H1 (cell line): ENCODE results near the gene MEGF11. TPM values are rescaled to one million over a fixed set of nuclear protein-coding genes. Genes with fewer than 3 reads are reported as not detected.

Experiments used
- CTCF ChIA-PET: fragments of 300-600 bp; sonication (Branson Sonifier 250); formaldehyde crosslinking; loops from one replicate; lab custom pipeline; 2021; ENCODE audit not compliant: partially characterized antibody; lab: Charles Lee
- POLR2A ChIA-PET: fragments of 300-600 bp; sonication (Branson Sonifier 250); formaldehyde crosslinking; loops from one replicate; lab custom pipeline; 2021; ENCODE audit warnings: inconsistent platforms; ENCODE audit not compliant: partially characterized antibody; lab: Charles Lee
- DNase-seq, 2 experiments: peaks; one replicate each; pipeline versions ENCODE4 v3.0.0 to v3.0.0-alpha.2; 2010 to 2022; ENCODE audit warnings: low spot score in 2 of 2, low read depth in 1 of 2, mixed read lengths in 1 of 2
- FAIRE-seq: peaks from 2 replicates; lab custom pipeline; 2011; peaks lifted over from hg19 to GRCh38; lab: Jason Lieb, UNC
- H2AFZ ChIP-seq: 2 replicates; pipeline ENCODE4 v1.8.1; 2012; ENCODE audit warnings: low read length, inconsistent platforms
- H2AK5ac ChIP-seq: 2 replicates; pipeline ENCODE4 v1.6.1; 2013; ENCODE audit warnings: low read depth, low read length
- H2BK120ac ChIP-seq: replicated peaks from 2 replicates; pipeline ENCODE3; 2013; ENCODE audit warnings: low read depth, low read length, inconsistent platforms
- H2BK12ac ChIP-seq: 2 replicates; pipeline ENCODE4 v1.6.1; 2013; ENCODE audit warnings: low read depth, low read length
- H2BK15ac ChIP-seq: 2 replicates; pipeline ENCODE4 v1.6.1; 2013; ENCODE audit warnings: low read length
- H2BK20ac ChIP-seq: 2 replicates; pipeline ENCODE4 v1.6.1; 2013; ENCODE audit warnings: low read length
- H2BK5ac ChIP-seq: 2 replicates; pipeline ENCODE4 v1.6.1; 2013; ENCODE audit warnings: low read depth, low read length
- H3K14ac ChIP-seq: 2 replicates; pipeline ENCODE4 v1.6.1; 2013; ENCODE audit warnings: inconsistent platforms; ENCODE audit not compliant: insufficient read length
- H3K18ac ChIP-seq: 2 replicates; pipeline ENCODE4 v1.6.1; 2013; ENCODE audit warnings: low read length; ENCODE audit errors: extremely low read depth
- H3K23ac ChIP-seq: 2 replicates; pipeline ENCODE4 v1.6.1; 2013; ENCODE audit warnings: inconsistent platforms; ENCODE audit not compliant: insufficient read length
- H3K23me2 ChIP-seq: 2 replicates; pipeline ENCODE4 v1.6.1; 2013; ENCODE audit warnings: low read depth, low read length
- H3K27ac ChIP-seq: 2 replicates; pipeline ENCODE4 v1.6.1; 2011; ENCODE audit warnings: low read depth, low read length, inconsistent platforms
- H3K27me3 ChIP-seq, 4 experiments: replicated peaks in 1 of 4; 1 replicate in 1 of 4; 2 replicates in 3 of 4; pipeline versions ENCODE4 v1.6.1 to v1.8.1; 2011 to 2013; ENCODE audit warnings: low read length in 3 of 4, mild to moderate bottlenecking in 3 of 4, inconsistent platforms in 2 of 4, mixed read lengths in 2 of 4, moderate library complexity in 1 of 4; ENCODE audit not compliant: control insufficient read depth in 3 of 4, insufficient read depth in 3 of 4; ENCODE audit errors: extremely low read depth in 1 of 4
- H3K36me3 ChIP-seq, 4 experiments: 2 replicates each; pipeline versions ENCODE4 v1.6.1 to v1.8.1; 2011 to 2013; ENCODE audit warnings: mild to moderate bottlenecking in 4 of 4, low read length in 3 of 4, moderate library complexity in 2 of 4, control low read depth in 1 of 4, inconsistent platforms in 1 of 4; ENCODE audit not compliant: insufficient read depth in 4 of 4, control insufficient read depth in 2 of 4
- H3K4ac ChIP-seq: replicated peaks from 2 replicates; pipeline ENCODE3; 2013; ENCODE audit warnings: low read length, low read depth, mixed read lengths, inconsistent platforms; ENCODE audit not compliant: insufficient read length
- H3K4me1 ChIP-seq, 4 experiments: replicated peaks in 1 of 4; 1 replicate in 1 of 4; 2 replicates in 3 of 4; pipeline versions ENCODE4 v1.6.1 to v1.8.1; 2011 to 2013; ENCODE audit warnings: low read length in 3 of 4, inconsistent platforms in 2 of 4, mixed read lengths in 1 of 4; ENCODE audit not compliant: insufficient read depth in 4 of 4, control insufficient read depth in 3 of 4
- H3K4me2 ChIP-seq, 2 experiments: 2 replicates each; pipeline versions ENCODE4 v1.6.1 to v1.8.1; 2011 to 2013; ENCODE audit warnings: low read depth in 2 of 2, low read length in 2 of 2, control low read depth in 1 of 2, inconsistent platforms in 1 of 2, mild to moderate bottlenecking in 1 of 2; ENCODE audit not compliant: insufficient read depth in 1 of 2
- H3K4me3 ChIP-seq, 4 experiments: fragments of 200-600, 300-600 bp in 1 of 4; sonication (generic), shearing (Covaris generic), sonication (Bioruptor Twin) in 1 of 4; 2 replicates each; pipeline versions ENCODE4 v1.5.1 to v1.8.1; 2011 to 2016; ENCODE audit warnings: low read length in 4 of 4, low read depth in 3 of 4, control low read depth in 2 of 4, inconsistent platforms in 2 of 4, mild to moderate bottlenecking in 2 of 4, mixed read lengths in 1 of 4, moderate library complexity in 1 of 4; ENCODE audit not compliant: insufficient read depth in 2 of 4; ENCODE audit errors: extremely low read depth in 1 of 4
- H3K56ac ChIP-seq: replicated peaks from 2 replicates; pipeline ENCODE3; 2013; ENCODE audit warnings: low read depth, mild to moderate bottlenecking, mixed read lengths, low read length, inconsistent platforms; ENCODE audit not compliant: insufficient read length
- H3K79me1 ChIP-seq: 2 replicates; pipeline ENCODE4 v1.6.1; 2013; ENCODE audit warnings: low read depth, low read length, control low read depth
- H3K79me2 ChIP-seq, 2 experiments: 2 replicates each; pipeline versions ENCODE4 v1.6.1 to v1.8.1; 2012 to 2013; ENCODE audit warnings: low read length in 2 of 2, mild to moderate bottlenecking in 2 of 2, inconsistent platforms in 1 of 2; ENCODE audit not compliant: insufficient read depth in 2 of 2, control insufficient read depth in 1 of 2
- H3K9ac ChIP-seq, 4 experiments: replicated peaks in 1 of 4; 1 replicate in 1 of 4; 2 replicates in 3 of 4; pipeline versions ENCODE4 v1.6.1 to v1.8.1; 2011 to 2013; ENCODE audit warnings: low read depth in 3 of 4, low read length in 3 of 4, control low read depth in 2 of 4, mild to moderate bottlenecking in 2 of 4, moderate library complexity in 2 of 4, inconsistent platforms in 1 of 4; ENCODE audit errors: extremely low read depth in 1 of 4
- H3K9me3 ChIP-seq, 2 experiments: 2 replicates each; pipeline versions ENCODE4 v1.6.1 to v1.8.1; 2012 to 2013; ENCODE audit warnings: mild to moderate bottlenecking in 2 of 2, moderate library complexity in 2 of 2, control low read depth in 1 of 2, inconsistent platforms in 1 of 2, low read depth in 1 of 2, low read length in 1 of 2, mixed read lengths in 1 of 2; ENCODE audit not compliant: insufficient read depth in 2 of 2
- H4K20me1 ChIP-seq, 2 experiments: replicated peaks in 1 of 2; 2 replicates each; pipeline versions ENCODE3 to v1.8.1; 2011 to 2013; ENCODE audit warnings: inconsistent platforms in 2 of 2, low read length in 2 of 2, mild to moderate bottlenecking in 1 of 2; ENCODE audit not compliant: insufficient read depth in 2 of 2, control insufficient read depth in 1 of 2
- H4K5ac ChIP-seq: 2 replicates; pipeline ENCODE4 v1.6.1; 2013; ENCODE audit warnings: low read length, low read depth, mixed read lengths, inconsistent platforms; ENCODE audit not compliant: insufficient read length
- H4K8ac ChIP-seq: 2 replicates; pipeline ENCODE4 v1.8.0; 2013; ENCODE audit warnings: mild to moderate bottlenecking, moderate library complexity, low read length, inconsistent platforms; ENCODE audit not compliant: insufficient read depth; ENCODE audit errors: extremely low read depth
- H4K91ac ChIP-seq: replicated peaks from 2 replicates; pipeline ENCODE3; 2013; ENCODE audit warnings: low read length, mixed read lengths, inconsistent platforms; ENCODE audit not compliant: insufficient read length
- GABPA ChIP-seq: IDR thresholded peaks from 2 replicates; pipeline ENCODE4 v1.6.1; 2011; ENCODE audit warnings: mild to moderate bottlenecking, low read length, moderate library complexity, borderline replicate concordance; ENCODE audit not compliant: insufficient read depth
- JUND ChIP-seq: IDR thresholded peaks from 2 replicates; pipeline ENCODE4 v1.6.1; 2011; ENCODE audit warnings: mild to moderate bottlenecking, improper control_type of control experiment, low read length
- KDM5A ChIP-seq: fragments of 200-600 bp; IDR thresholded peaks from 2 replicates; pipeline ENCODE4 v1.7.1; 2012; ENCODE audit warnings: mild to moderate bottlenecking, low read length, inconsistent platforms, mixed read lengths
- WGBS, 2 experiments: shearing (Covaris generic) in 1 of 2; methylation state at CpG; one replicate each; pipeline versions ENCODE4 v1.1.6 to v1.1.7; 2013 to 2015; ENCODE audit warnings: low lambda C conversion rate in 2 of 2, mixed read lengths in 2 of 2, inconsistent platforms in 1 of 2, low coverage in 1 of 2, missing lambda C conversion rate in 1 of 2; ENCODE audit not compliant: insufficient replicate concordance in 2 of 2, insufficient coverage in 1 of 2, insufficient read length in 1 of 2; ENCODE audit errors: extremely low coverage in 1 of 2, missing lambda C conversion rate in 1 of 2; 5-methylcytosine and 5-hydroxymethylcytosine counted together
- polyA plus RNA-seq, 7 experiments: library from polyadenylated mRNA; depleted of rRNA in 3 of 7; stranded (reverse) in 5 of 7; unstranded in 2 of 7; fragments of >200 nt in 5 of 7; fragments of 200-250 nt in 2 of 7; gene quantifications; 1 replicate in 5 of 7; 2 replicates in 1 of 7; 4 replicates in 1 of 7; pipeline versions ENCODE4 v1.2.1 to v1.2.3, GENCODE V29; 2011 to 2013; ENCODE audit warnings: missing spikeins in 2 of 7, mixed read lengths in 2 of 7
- total RNA-seq: library from RNA; stranded (reverse); fragmentation: NEBNext Ultra II Directional; extraction: Animal tissue kit (Norgen Biotek cat#: 25700); gene quantifications from 2 replicates; pipeline ENCODE4 v1.2.1, GENCODE V29; 2021

Gene MEGF11
- total and polyA plus RNA-seq, 2 of the 8 experiments (the other 6 are each of a cell fraction or from before 2014, with no cell fraction given): 4.4 to 4.8 TPM

DNA sequence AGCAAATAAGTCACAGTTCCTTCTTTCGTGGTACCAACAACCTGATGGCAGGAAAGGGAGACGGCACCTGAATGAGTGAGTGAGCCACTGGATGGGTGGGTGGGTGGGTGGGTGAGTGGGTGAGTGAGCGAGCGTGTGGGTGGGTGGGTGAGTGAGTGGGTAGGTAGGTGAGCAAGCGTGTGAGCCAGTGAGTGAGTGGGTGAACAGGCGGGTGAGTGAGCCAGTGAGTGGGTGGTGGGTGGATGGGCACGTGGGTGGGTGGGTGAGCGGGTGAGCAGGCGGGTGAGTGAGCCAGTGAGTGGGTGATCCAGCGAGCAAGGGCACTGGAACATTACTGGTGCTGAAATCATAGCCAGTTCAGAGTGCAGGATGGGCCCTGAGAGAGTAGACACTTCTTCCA lies 152.8 kb downstream of the MEGF11 start:
- no peak overlapping the region for H2BK120ac ChIP-seq
- no peak overlapping the region for H4K91ac ChIP-seq
- no peaks in the 10 kb centered on the region for H4K20me1 ChIP-seq
- H3K36me3 ChIP-seq: no peaks in the 10 kb centered on the region
- no peak for TF ChIP-seq KDM5A
- no peak for TF ChIP-seq JUND
- TF ChIP-seq GABPA: no peak
- no peak overlapping the region for H2AK5ac ChIP-seq
- DNase-seq: no peak
- no peaks in the 10 kb centered on the region for H3K27me3 ChIP-seq
- H3K23me2 ChIP-seq: no peaks in the 10 kb centered on the region
- 0 out of 2 replicates have a peak overlapping the region, but pooled peaks have one; percentile 81 for H2BK15ac ChIP-seq
- 83% methylated on average over 2 of the region's 10 CpGs; no CpG with 5 or more reads in 1 of the 2 experiments for WGBS, 2 experiments
- peak overlapping the region; percentile 24; the same call in 1 of the 2 replicates for H3K18ac ChIP-seq
- 0 out of 2 replicates have a peak overlapping the region, but pooled peaks have one; percentile 27 for H2BK12ac ChIP-seq
- H3K4me2 ChIP-seq: no peak overlapping the region
- no peak overlapping the region for H3K23ac ChIP-seq
- no peak overlapping the region for H2BK20ac ChIP-seq
- no peak overlapping the region for H3K4ac ChIP-seq
- H3K79me2 ChIP-seq: no peaks in the 10 kb centered on the region
- no peak overlapping the region for H2AFZ ChIP-seq
- no peak overlapping the region for H3K9ac ChIP-seq
- H3K56ac ChIP-seq: no peak overlapping the region
- H3K27ac ChIP-seq: no peak overlapping the region
- FAIRE-seq: no peak
- H3K4me3 ChIP-seq: no peak overlapping the region
- peaks cover 9 to 19% (median 12%) of the 10 kb centered on the region in 4 experiments for H3K4me1 ChIP-seq
- H2BK5ac ChIP-seq: no peak overlapping the region
- H3K14ac ChIP-seq: no peak overlapping the region
- no peak overlapping the region for H4K5ac ChIP-seq
- ChIA-PET POLR2A (no interaction called here), CTCF (interaction anchor here (0.9 to 1.1 kb wide), 3 partner anchors 16 to 44 kb away, joined by 3 to 5 read pairs (median 3); no protein-coding TSS in a partner anchor)
- H3K9me3 ChIP-seq: no peaks in the 10 kb centered on the region
- H3K79me1 ChIP-seq: no peaks in the 10 kb centered on the region
- H4K8ac ChIP-seq: no peak overlapping the region
